Muscle layer of colon (tissue), 2 donors: Measurements from ENCODE around the gene OR1D5.
"Not testable (repeated sequence)": the region's sequence is repeated elsewhere in the genome, so short reads cannot be mapped to it uniquely, and the experiment has no call there.

Experiments used
- H3K27ac ChIP-seq: one replicate; pipeline ENCODE4 v1.7.0; 2013; ENCODE audit warnings: low read depth, mild to moderate bottlenecking, low read length, moderate library complexity
- H3K27me3 ChIP-seq, 2 donors: one replicate each; pipeline ENCODE4 v1.7.0; 2013; ENCODE audit warnings: low read length in 2 of 2, mild to moderate bottlenecking in 2 of 2; ENCODE audit not compliant: insufficient read depth in 2 of 2, control insufficient read depth in 1 of 2
- H3K36me3 ChIP-seq: one replicate; pipeline ENCODE4 v1.7.0; 2013; ENCODE audit warnings: mild to moderate bottlenecking, low read length; ENCODE audit not compliant: insufficient read depth
- H3K4me1 ChIP-seq: one replicate; pipeline ENCODE4 v1.7.0; 2013; ENCODE audit warnings: mild to moderate bottlenecking, low read length; ENCODE audit not compliant: insufficient read depth
- H3K4me3 ChIP-seq, 2 donors: one replicate each; pipeline ENCODE4 v1.7.0; 2013; ENCODE audit warnings: low read length in 2 of 2, low read depth in 1 of 2, mild to moderate bottlenecking in 1 of 2, moderate library complexity in 1 of 2
- H3K9ac ChIP-seq: one replicate; pipeline ENCODE4 v1.7.0; 2013; ENCODE audit warnings: low read length
- H3K9me3 ChIP-seq: one replicate; pipeline ENCODE4 v1.7.0; 2013; ENCODE audit warnings: mild to moderate bottlenecking, low read length
- donor health status: abdominal sarcoma.
- donor health status: Adenocarcinoma of cecum.

The OR1D5 gene

DNA sequence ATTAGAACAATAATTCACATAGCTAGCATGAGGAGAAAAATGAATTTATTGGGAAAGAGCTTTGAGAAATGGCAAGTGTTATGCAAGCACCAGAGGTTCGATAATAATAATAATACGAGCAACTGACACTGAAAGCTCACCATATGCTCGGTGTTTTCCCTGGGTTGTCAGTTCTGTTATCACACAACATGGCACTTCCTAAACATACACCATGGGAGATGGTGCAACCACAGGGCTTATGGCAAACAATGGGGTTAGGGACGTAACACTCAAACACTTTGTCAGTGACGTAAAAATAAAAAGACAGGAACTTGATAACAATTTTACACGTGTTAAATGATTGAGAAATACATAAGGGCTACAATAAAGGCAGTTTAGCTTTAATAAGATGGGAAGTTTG lies 23.7 kb downstream of the OR1D5 start:
- H3K36me3 ChIP-seq, result no peaks in the 10 kb centered on the region
- no peak overlapping the region for H3K9ac ChIP-seq
- no peak overlapping the region for H3K27ac ChIP-seq
- peaks cover 9% of the 10 kb centered on the region for H3K9me3 ChIP-seq
- no peaks in the 10 kb centered on the region for H3K4me1 ChIP-seq
- no peak overlapping the region for H3K4me3 ChIP-seq
- H3K27me3 ChIP-seq, result no peaks in the 10 kb centered on the region

DNA sequence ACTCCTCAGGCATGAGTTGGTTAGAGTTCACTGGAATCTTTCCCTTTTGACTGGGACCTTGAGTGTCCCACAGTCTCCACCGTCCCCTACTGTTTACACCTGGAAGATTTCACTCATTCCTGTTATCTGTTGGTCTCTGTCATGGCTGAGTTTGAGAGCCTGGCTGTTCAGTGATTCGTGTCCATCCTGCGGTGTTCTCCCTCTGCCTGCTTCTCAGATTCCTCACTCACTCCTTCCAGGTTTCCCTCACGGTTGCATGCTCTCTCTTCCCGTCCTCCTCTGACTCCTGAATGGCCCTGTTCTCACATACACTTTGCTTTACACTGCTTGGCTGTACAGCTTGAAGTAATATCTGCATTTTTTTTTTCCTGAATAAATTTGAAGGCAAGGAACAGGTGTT lies 24.5 kb downstream of the OR1D5 start:
- H3K9ac ChIP-seq, result no peak overlapping the region
- no peaks in the 10 kb centered on the region for H3K27me3 ChIP-seq
- H3K4me3 ChIP-seq, result no peak overlapping the region
- no peaks in the 10 kb centered on the region for H3K36me3 ChIP-seq
- no peaks in the 10 kb centered on the region for H3K4me1 ChIP-seq
- peaks cover 4% of the 10 kb centered on the region for H3K9me3 ChIP-seq
- no peak overlapping the region for H3K27ac ChIP-seq

DNA sequence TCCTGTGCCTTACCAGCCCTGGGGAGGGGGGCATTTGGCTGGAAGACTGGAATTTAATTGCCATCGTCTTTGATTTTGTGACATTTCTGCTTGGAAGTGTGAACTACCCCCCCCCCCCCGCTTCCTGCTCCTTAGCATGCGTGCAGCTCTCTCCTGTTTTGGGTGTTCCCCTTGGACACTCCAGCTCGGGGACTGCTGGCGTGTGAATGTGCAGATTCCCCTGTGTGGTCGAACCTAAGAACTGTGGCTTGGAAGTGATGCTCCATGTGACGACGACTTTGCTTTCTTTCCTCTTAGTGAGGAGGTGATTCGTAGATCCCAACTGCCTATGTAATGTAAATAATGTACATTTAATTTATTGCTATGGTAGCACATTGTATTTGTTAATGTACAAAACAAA lies 26.1 kb downstream of the OR1D5 start:
- Histone ChIP-seq H3K27ac (no peak overlapping the region), H3K36me3 (no peaks in the 10 kb centered on the region), H3K4me3 (no peak overlapping the region), H3K27me3 (no peaks in the 10 kb centered on the region), H3K9me3 (no peaks in the 10 kb centered on the region), H3K4me1 (no peaks in the 10 kb centered on the region), H3K9ac (no peak overlapping the region)

DNA sequence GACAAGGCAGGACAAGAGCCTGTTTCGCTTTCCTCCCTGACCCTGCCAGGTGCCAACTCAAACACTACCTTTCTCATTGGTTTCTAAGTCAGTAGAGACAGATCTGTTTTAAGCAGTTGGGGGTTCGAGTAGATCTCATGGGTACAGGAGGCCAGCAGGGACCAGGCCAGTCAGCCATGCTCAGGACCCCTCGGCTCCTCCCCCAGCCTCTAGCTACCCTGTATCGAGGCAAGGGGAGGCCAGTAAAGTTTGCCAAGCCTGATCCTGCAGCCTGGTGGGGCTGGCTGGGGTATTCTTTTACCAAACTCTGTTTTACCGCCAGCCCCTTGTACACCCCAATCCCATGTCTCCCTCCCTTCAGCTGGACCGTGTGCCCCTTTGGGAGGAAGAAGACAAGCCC lies 26.6 kb downstream of the OR1D5 start:
- Histone ChIP-seq H3K4me3 (no peak overlapping the region), H3K9ac (no peak overlapping the region), H3K9me3 (no peaks in the 10 kb centered on the region), H3K4me1 (no peaks in the 10 kb centered on the region), H3K27ac (no peak overlapping the region), H3K27me3 (no peaks in the 10 kb centered on the region), H3K36me3 (no peaks in the 10 kb centered on the region)

DNA sequence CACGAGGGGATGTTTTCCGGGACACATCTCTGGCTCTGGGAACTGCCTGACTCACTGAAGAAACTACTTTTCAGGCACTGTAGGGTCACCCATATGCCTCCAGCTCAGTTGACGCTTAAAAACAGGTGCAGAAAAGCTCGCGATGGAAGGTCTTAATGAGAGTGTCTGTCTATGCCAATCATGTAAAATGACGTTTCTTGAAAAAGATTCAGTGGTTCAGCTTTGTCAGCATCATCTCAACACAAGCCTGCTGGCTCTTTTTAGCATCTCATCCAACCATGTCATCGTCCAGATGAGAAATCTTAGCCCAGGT lies 27.5 kb downstream of the OR1D5 start:
- Histone ChIP-seq H3K9me3 (no peaks in the 10 kb centered on the region), H3K4me3 (no peak overlapping the region), H3K4me1 (no peaks in the 10 kb centered on the region), H3K27me3 (no peaks in the 10 kb centered on the region), H3K36me3 (no peaks in the 10 kb centered on the region), H3K9ac (no peak overlapping the region), H3K27ac (no peak overlapping the region)

DNA sequence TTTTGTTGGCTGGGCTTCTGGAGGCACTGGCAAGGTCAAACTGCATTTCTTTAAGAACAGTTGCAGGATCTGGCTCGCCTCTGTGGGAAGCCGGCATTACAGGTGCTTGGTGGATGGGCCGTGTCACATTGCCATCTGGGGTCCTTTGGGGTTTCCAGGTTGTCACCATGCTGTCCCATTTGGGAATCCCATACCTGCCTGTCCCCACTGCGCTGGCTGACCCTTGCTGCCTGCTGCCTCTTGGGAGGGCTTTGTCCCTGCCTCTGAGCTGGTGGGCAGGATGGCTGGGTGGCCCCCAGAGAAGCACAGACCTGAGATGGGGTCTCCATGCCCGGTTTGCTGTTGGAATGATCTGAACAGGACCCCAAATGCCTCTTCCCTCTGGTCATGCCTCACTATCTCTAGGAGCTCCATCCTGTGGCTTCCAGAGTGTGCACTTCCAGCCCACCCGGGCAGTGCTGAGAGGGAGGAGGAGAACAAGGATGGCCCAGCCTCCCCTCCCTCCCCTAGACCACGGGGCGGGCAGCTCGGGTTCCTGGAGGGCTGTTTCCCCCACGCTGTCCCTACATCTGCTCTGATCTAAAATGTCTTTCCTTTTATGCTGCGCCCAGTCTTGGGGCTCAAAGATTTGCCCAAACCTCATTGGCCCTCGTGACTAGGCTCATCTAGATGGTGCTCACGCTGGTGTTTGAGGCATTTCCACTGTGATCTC lies 28.0 kb downstream of the OR1D5 start:
- Histone ChIP-seq H3K4me3 (no peak overlapping the region), H3K4me1 (no peaks in the 10 kb centered on the region), H3K9ac (no peak overlapping the region), H3K9me3 (no peaks in the 10 kb centered on the region), H3K36me3 (no peaks in the 10 kb centered on the region), H3K27me3 (no peaks in the 10 kb centered on the region), H3K27ac (no peak overlapping the region)

DNA sequence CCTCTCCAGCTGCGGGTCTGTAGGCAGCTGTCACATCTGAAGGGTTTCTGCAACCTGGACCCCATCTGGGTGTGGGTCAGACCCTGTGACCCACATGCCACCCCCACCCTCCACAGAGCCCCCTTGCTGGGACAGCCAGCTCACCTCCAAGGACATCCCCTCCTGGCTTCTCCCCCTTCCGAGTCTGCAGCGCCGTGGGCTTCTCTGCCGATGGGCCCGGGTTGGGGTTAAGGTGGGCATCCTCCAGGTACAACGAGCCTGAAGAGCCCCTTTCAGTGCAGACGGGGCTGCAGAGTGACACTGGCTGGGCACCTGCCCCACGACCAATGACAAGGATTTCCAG lies 28.9 kb downstream of the OR1D5 start:
- no peaks in the 10 kb centered on the region for H3K4me1 ChIP-seq
- no peak overlapping the region for H3K9ac ChIP-seq
- no peaks in the 10 kb centered on the region for H3K9me3 ChIP-seq
- H3K4me3 ChIP-seq, result no peak overlapping the region
- H3K27ac ChIP-seq, result no peak overlapping the region
- H3K27me3 ChIP-seq, result no peaks in the 10 kb centered on the region
- H3K36me3 ChIP-seq, result no peaks in the 10 kb centered on the region

DNA sequence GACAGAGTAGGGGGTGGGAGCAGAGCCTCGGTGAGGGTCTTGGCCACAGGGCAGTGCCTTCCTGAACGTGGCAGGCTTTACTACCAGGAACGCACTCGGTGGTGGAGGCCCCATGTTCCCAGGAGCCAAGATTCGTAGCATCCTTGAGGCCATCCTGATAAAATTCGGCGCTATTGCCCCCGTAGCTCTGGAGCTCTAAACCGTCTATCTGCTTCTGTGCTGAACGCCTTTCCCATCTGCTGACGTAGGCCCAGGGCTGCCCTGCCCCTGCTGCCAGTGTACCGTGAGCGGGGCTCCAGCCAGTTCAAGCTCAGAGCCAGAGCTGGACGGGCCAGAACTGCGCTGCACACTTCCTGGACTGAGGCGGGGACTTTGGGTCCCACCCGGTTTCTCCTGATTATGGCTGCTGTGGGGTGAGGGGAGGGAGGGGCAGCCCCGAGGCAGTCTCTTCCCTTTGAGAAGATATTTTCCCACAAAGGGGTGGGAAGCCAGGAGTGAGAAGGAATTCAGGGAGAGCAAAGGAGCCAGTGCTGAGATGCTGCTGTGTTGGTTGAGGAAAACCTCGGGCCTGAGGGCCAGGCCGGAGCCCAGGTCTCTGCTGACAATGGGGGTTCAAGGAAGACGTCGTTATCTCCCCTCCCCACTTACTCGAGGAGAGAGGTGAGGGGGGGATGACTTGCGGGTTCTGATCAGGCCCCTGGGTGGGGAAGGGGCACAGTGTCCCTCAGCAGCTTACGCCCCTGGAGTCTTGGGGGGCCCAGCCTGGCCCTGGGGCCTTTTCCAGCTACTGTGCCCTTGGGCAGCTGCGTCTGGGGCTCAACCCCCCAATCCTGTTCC lies 29.4 kb downstream of the OR1D5 start:
- no peaks in the 10 kb centered on the region for H3K9me3 ChIP-seq
- H3K9ac ChIP-seq, result no peak overlapping the region
- no peaks in the 10 kb centered on the region for H3K27me3 ChIP-seq
- no peaks in the 10 kb centered on the region for H3K36me3 ChIP-seq
- H3K27ac ChIP-seq, result no peak overlapping the region
- no peak overlapping the region for H3K4me3 ChIP-seq
- no peaks in the 10 kb centered on the region for H3K4me1 ChIP-seq

DNA sequence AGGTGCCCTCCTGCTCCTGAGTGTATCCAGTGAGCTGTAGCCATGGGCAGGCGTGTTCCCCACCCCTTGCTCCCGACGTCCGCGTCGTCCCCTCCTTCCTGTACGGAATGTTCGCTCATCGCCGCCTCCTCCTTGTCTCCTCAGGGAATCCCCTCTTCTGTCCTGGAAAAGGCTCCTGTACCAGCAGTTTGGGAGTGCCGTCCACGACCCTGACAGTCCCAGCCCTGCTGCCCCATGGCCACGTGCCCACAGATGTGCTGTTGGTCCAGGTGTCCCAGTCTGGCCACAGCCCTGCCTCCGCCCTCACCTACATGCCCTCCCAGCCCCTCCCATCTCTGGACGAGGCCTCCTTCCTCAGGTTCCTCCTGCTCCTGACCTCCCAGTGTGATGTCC lies 30.2 kb downstream of the OR1D5 start:
- Histone ChIP-seq H3K27ac (no peak overlapping the region), H3K9me3 (no peaks in the 10 kb centered on the region), H3K27me3 (no peaks in the 10 kb centered on the region), H3K4me1 (no peaks in the 10 kb centered on the region), H3K4me3 (no peak overlapping the region), H3K9ac (no peak overlapping the region), H3K36me3 (no peaks in the 10 kb centered on the region)

DNA sequence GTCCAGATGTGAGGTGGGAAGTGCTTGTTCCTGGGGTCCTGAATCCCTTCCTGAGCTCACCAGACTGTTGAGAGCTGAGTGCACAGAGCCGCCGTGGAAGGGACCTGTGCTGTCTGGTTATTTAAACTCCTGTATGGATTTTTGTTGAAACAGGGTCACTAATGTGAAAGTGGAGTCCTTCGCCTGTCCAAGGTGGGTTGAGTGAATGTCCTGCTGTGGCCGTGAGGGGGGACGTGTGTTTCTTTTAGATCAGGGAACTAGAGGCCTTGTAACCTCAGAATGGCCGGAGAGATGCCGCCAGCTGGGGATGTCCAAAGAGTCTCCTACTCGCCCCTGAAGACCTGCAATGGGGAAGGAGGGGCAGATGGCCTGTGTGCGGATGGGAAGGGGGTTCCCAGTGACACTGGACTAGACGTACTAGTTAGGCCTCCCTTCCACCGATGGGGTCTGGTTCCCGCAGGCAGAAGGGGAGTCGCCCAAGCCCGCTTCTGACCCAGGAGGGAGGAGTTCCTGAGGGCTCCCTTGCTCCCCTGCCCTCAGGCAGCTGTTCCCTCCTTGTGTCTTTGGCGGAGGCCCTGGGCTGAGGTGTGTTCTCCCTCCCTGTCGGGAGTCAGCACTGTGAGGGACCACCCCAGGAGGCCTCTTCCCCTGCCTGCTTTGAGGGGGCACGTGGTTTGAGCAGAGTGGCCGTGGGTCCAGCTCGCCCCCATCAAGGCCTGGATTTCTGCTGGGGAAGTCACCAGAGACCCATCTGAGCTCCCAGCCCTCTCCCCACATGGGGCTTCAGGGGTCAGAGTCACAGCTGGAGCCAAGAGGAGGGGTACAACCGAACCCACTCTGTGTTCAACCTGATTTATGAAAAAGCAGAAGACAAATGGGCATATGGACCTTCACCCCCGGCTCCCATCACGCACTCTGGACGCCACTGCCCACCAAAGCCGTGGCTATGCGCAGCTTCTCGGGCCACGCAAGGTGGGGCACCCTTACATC lies 30.9 kb downstream of the OR1D5 start:
- Histone ChIP-seq H3K9me3 (no peaks in the 10 kb centered on the region), H3K27me3 (no peaks in the 10 kb centered on the region), H3K4me1 (no peaks in the 10 kb centered on the region), H3K27ac (no peak overlapping the region), H3K9ac (no peak overlapping the region), H3K36me3 (no peaks in the 10 kb centered on the region), H3K4me3 (no peak overlapping the region)

DNA sequence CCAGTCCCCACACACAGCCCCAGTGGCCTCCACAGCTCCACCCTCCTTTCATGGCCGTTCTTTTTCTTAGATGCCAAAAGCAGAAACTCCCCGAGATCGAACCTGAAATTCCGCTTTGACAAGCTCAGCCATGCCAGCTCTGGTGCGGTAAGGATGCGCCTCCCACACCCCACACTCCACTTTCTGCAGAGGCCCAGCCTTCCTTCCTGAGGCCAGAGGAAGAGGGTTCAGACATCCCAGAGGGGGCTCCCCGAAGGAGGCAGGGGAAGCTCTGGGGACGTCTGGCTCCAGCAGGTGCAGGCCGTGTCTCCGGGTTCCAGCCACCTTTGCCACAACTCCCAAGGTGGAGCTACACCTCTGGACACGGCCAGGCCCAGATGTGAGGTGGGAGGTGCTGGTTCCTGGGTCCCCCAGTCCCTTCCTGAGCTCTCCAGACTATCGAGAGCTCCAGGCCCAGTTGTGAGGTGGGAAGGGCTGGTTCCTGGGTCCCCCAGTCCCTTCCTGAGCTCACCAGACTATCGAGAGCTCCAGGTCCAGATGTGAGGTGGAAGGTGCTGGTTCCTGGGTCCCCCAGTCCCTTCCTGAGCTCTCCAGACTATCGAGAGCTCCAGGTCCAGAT lies 32.4 kb downstream of the OR1D5 start:
- not testable (repeated sequence) for H3K9ac ChIP-seq, H3K27ac ChIP-seq, H3K9me3 ChIP-seq, H3K27me3 ChIP-seq, H3K4me3 ChIP-seq, H3K36me3 ChIP-seq, H3K4me1 ChIP-seq
